ENCODE measurements around the gene SGPP2.
"Not testable (repeated sequence)": the region's sequence is repeated elsewhere in the genome, so short reads cannot be mapped to it uniquely, and the experiment has no call there.

The SGPP2 gene

DNA sequence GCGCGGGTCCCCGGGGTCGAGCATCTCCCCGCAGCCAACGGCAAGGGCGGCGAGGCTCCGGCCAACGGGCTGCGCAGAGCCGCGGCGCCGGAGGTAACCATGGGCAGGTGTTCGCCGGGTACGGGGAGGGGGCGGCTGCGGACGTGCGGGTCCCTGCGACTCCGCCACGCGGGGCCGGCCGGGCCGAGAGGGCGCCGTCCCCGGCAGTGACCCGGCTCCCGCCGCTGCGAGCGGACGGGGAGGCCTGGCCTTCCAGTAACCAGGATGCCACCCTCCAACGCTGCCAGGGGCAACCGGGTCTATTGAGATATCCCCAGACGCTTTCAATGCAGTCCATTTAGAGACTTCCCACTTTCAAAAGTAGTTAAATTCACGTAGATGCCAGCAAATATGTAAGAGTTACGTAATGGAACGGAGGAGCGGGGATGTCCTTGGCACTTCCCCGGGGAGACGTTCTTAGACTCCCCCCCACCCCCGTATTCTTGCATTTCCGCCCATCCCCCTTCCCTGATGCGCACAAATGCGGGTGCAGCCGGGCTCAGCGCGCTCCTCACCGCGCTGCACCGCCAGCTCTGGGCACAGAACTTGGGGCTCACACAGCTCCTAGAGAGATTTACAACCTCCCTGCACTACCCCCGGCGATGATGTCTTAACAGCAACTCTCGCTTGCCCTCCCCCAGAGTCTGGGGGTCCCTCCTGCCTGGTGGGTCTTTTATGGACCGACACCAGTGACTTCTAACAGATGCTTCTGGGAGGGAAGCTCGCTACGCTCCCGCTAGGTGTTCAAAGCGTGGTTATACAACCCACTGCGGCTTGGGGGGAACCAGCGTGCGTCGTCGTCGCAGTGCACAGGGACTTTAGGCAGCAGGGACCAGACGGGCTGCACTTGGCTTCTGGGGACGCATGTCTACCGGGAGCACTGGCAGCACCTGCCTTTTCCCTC lies 657 bp downstream of the SGPP2 start:
- no peak for DNase-seq (ENCODE audit: low read depth in 2 of 2, low spot score in 1 of 2)

DNA sequence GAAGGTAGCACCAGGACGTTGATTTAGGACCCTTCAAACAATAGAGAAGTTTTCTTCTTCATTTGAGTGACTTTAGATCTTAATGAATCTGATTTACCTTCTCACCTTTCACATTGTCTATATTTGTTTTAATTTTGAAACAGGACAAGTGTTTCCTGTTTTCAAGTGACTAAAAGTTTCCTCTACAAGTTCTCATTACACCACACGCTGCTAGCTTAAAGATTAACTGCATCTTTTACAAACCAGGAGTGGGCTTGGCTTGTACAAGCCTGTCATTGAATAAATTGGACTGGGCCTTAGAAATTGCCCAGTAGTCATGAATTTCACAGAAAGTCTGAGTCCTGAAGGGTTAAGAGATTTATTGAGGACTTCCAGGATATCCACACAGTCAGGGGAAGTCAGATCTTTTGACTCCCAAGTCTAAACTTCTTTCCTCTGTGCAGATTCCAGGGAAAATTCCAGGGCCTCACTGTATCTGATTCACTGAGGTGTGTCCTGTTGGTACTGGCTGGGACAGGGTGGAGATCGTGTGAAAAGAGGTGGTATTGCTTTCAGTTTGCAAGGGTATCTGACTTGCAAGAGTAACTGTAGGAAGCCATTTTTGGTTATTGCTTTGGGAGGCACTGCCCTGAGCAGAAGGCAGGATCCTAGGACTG lies 3.4 kb downstream of the SGPP2 start:
- DNase-seq (ENCODE audit: low read depth in 2 of 2, low spot score in 1 of 2): no peak

DNA sequence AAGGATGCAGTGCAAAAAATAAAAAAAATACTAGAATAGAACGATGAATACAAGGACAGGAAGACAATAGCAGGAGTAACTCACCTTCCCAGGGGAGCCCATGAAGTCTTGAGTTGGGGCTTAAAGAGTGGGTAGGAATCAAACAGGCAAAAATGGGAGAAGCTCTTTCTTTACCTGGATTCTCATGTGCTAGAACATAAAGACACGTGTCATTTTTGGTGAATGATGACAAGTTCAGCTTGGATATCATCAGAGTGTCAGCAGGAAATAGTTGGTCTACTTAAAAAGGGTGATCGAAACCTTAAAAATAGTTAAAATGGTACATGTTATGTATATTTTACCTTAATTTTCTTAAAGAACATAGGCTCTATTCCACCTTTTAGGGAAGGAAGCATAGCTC lies 5.7 kb downstream of the SGPP2 start:
- DNase-seq (ENCODE audit: low read depth in 2 of 2, low spot score in 1 of 2): no peak

DNA sequence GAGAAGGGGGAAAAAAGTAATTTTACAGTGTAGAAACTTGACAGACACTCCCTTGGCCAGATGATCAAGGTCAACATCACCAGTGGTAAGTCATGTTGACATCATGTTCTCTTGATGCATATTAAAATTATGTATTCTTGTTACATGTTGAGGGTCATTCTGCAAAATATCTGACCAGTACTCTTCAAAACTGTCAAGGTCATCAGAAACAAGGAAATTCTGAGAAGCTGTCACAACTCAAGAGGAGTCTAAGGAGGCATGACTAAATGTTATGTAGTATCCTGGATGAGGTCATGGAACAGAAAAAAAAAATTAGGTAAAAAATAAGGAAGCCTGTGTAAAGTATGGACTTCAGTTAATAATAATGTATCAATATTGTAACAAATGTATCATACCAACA lies 6.3 kb downstream of the SGPP2 start:
- DNase-seq (ENCODE audit: low read depth in 2 of 2, low spot score in 1 of 2): no peak

DNA sequence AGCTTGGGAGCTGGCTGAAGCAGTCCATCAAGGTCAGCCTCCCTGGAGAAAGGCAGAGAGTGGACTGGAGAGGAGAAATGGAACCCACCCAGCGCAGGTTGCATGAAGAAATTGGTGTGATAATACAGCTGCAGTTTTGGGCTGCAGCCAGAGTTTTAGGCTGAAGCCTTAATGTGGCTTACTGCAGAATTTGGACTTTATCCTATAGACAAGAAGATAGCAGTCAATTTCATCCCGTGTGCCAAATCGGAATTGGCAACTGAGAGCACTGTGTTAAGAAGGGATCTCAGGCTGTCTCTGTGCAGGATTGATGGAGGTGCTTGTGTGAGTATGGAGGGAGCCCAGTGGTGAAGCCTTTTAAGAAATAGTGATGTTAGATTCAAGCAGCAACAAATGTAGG lies 7.5 kb downstream of the SGPP2 start:
- DNase-seq (ENCODE audit: low read depth in 2 of 2, low spot score in 1 of 2): no peak

DNA sequence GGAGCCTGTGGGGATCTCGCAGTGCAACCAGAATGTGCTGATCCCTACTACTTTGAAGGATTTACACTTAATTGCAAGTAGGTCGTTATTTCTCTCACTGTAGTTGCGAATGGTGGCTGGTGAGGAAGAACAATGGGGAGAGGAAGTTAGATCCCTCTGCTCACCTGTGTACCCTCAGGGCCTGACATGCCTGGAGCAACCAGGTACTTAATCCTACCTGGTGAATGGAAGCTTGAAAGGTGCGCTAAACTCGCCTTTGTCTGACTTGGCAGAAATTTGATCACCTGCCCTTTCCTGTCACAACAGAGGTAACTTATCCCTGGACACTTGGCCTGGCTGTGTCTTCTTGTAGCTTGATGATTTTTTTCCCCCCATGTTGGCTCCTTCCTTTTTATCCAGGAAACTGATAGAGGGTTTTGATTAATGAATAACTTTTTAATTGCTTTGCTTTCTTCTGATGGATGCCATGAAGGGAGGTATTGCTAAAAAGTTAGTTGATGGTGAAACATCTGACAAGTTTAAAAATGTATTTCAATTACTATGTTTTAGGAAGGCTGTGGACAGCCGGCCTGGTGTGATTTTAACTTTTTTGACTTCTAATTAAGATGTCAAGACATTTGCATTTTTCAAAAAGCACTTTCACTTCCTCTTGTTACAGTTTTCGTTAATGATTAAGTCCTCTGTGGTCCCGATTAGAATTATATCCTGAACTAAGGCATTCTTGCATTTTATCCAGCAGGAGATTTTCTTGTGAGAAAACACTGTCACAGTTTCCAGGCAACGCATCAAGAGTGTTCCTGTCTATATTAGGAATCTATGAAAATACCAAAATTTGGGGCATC lies 9.2 kb downstream of the SGPP2 start:
- no peak for DNase-seq (ENCODE audit: low read depth in 2 of 2, low spot score in 1 of 2)

DNA sequence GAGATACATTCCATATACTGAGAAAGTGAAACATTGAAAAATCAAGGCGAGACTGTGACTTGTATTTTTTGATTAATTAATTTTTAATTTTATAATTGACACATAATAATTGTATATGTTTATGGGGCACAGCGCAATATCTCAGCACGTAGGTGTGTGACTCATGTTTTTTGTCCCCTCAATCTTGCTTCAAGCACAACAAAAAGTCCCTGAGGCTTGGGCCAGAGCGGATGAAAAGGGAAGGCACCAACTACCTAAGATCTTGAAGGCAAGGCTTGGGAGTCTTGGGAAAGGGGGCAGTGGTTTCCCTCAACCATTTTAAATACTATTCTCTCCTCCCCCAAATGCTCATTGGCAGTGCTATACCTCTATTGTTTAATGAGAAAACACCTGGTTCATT lies 9.9 kb downstream of the SGPP2 start:
- no peak for DNase-seq (ENCODE audit: low read depth in 2 of 2, low spot score in 1 of 2)

DNA sequence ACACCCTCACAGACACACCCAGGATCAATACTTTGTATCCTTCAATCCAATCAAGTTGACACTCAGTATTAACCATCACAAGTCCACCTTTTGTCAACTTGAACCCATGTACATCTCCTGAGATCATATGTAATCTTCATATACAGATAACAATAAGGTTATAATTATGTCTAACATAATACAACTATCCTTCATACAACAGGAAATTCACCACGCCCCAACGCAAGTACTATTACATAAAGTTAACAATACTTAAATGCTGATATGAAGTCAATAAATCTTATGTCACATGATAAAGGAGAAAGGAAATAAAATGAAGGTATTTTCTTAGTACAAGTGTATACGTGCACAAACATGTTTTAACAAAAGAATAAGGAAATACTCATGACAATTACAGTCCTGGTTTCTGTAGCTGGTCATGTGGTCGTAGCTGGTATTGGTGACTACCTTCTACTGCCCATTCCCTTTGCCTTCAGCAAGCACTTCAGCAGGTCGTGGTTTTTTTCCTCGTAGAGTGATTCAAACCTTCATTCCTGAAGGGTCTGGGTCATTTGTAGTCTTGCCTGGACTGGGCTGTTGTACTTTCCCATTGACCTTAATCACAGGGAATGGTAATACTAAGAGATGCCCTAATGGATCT lies 11.2 kb downstream of the SGPP2 start:
- DNase-seq (ENCODE audit: low read depth in 2 of 2, low spot score in 1 of 2): not testable (repeated sequence)

DNA sequence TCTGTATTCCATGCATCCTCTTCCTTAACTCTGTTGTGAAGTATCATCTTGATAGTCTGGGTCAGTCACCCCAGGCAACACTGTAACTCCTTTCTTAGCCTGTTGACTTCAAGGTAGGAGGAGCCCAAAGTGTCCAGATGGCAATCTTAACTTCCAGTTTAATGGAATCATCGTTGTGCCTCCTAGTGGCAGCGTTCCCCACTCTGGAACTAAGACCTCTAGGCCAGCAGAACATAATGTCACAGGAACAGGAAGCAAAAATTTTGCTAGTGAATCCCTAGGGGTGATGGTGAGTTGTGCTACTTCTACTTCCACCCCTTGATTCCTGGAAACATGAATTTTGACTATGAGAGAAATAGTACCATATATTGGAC lies 11.7 kb downstream of the SGPP2 start:
- DNase-seq (ENCODE audit: low read depth in 2 of 2, low spot score in 1 of 2): no peak

DNA sequence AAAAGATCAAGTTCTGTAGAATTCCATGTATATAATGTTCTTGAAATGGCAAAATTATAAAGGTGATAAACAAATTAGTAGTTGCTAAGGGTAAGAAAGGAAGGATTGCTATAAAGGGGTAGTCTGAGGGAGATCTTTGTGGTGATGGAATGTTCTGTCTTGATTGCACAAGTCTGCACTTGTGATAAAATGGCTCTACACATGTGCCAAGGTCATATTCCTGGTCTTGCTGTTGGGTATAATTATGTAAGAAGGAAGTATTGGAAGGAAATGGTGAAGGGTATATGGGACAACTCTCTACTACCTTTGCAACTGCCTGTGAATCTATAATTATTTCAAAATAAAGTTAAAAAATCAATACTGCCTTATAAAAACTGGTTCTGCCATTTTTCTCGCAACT lies 15.3 kb downstream of the SGPP2 start:
- no peak for DNase-seq (ENCODE audit: low read depth in 2 of 2, low spot score in 1 of 2)

DNA sequence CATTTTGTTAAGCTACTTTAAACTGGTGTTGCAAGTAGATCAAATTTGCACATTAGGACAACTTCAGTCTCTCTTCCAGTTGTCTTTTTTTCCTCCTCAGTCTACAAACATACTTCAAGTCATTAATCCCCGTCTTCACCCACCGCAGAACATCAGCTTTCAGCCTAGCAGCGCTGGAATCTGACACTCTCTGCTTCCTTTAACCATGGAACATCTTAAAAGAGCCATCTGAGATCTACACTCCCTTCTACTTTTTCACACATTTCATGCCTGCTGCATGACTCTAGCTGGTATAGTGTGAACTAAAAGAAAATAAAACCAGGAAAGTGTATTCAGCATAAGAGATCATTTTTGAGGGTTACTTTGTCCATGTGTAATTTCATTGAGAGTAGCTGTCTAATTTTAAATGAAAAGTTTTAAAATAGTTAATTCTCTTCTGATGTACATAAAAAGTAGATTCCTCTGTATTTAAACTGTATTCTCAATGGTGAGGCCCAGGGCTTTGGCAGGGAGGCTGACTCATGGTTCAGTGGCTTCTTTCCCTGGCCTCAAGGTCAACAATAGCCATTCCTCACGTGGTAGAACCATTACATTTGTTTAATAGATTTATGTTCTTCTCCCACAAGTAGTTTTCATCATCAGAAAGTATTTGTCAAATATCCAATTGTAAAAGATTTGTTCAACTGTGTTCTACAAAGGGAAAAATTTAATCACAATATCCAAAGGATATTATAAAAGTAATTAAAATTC lies 16.5 kb downstream of the SGPP2 start:
- DNase-seq (ENCODE audit: low read depth in 2 of 2, low spot score in 1 of 2): no peak

DNA sequence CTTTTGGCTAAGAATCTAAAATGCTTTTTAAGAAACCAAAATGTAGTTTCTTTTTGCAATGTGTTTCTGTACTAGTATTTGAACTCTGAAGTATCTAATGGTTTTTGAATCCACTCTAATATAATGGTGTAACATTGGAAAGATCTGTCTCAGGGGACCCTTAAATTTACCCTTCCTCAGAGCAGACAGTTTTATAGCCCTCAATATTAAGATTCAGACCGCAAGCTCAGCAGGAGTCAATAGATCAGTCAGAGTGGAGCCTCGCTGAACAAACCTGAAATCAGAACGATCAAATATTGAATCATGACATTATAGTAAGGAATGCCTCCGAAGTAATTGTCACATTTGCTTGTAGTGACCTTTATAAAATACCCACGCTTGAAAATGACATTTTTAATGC lies 18.3 kb downstream of the SGPP2 start:
- DNase-seq (ENCODE audit: low read depth in 2 of 2, low spot score in 1 of 2): no peak

DNA sequence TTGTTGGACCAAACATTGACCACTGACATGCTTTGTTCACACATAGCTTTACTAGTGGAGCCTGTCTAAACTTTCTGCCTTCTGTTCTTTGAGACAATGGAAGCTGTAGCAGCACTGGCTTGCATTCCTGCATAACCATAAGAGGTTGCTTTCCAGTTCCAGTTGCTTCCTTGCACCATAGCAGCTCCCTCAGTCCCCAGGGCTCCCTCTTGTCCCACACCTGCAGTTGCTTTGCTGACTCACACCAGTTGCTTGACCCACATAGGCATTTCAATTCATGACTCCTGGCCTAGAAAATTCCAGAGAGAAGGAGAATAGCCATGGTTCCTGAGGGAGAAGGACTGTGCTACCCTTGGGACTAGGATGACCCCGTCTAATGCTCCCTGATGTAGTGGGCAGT lies 20.9 kb downstream of the SGPP2 start:
- no peak for DNase-seq (ENCODE audit: low read depth in 2 of 2, low spot score in 1 of 2)

DNA sequence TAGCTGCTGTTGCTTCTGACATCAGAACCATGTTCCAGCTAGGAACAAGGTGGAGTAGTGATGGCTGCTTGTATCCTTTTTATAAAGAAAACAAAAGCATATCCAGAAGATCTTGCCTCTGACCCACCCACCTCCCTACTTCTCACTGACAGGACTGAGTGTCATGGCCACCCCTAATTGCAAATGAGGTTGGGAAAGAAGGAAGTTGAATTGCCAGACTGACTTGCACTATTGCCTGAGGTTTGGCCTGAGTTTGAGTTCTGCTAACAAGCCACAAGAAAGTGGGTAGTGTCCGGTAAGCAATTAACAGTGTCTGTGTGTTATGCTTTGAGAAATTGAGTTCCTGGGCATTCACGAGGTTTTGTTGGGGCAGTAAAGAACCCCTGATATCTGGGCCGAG lies 22.8 kb downstream of the SGPP2 start:
- no peak for DNase-seq (ENCODE audit: low read depth in 2 of 2, low spot score in 1 of 2)

DNA sequence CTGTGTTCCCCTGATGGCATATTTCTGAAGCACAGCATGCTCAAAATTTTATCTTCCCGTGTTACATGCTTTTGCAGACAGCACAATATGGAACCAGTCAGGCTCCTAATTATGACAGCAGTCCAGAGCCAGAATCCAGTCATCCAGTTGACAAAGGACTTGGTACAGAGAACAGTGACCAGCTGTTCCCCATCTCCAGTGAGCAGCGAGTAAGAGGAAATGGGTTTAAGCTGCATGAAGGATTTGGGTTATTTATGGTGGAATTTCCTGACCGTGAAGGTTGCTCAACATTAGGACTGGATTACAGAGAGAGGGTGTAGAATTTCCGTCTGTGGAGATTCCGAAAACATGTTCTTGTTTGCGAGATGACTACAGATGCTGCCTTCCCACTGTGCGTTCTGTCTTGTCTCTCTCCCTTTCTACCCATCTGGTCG lies 24.4 kb downstream of the SGPP2 start:
- no peak for DNase-seq (ENCODE audit: low read depth in 2 of 2, low spot score in 1 of 2)

DNA sequence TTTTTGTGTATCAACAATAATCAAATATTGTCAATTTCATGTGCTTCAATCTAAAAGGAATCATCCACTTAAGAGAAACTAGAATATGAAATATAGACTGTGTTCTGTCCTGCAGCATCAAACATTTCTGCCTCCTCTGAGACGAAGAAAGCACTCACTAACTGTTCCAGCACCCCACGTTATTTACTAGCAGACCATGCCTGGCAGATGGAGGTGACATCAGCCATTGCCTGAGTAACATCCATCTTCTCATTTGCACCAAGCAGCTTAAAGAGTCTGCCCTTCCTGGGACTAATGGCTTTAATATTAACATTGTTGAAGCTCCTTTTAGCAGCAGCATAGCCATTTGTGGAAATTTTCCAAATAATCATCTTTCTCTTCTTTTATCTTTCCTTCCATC lies 25.7 kb downstream of the SGPP2 start:
- DNase-seq (ENCODE audit: low read depth in 2 of 2, low spot score in 1 of 2): no peak

DNA sequence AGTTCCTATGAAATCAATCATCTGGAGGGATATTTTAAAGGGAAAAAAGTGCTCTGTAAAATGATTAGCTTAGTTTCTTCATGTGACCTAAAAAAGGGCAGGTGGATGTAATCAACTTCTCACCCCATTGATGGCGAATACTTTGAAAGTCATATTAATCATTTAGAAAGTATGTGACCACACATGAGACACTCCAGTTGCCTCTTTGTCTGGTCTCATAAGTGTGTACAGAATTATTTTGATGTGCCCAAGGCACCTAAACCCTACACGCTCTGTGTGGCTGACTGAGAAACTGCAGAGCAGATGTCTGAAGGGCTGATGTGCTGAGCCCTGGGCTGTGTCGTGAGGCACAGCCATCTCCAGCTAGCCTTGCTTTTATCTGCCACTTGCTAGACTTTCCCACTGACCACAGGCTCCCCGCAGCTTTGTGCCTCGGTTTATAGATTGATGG lies 26.9 kb downstream of the SGPP2 start:
- DNase-seq (ENCODE audit: low read depth in 2 of 2, low spot score in 1 of 2): no peak

DNA sequence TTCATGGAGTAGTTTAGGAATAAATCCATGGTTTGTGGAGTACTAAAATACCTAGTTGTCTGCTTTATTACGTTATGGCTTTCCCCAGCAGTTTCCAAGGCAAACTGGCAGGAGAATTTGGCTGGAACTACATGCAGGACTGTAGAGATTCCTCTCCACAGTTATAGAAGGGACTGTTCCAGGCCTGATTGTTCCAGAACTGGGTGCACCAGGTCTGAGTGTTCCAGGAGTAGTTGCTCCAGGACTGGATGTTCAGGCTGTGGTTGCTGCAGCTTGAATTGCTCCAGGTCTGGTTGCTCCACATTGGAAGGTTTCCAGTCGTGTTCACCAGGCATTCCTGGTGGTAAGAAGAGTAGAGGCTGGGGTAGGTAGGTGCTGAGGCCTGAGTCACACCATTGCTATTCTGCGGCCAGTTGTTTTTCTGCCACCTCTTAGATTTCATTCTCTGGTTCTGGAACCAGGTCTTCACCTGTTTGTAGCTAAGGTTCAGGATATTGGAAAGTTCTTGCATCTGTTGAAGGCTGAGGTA lies 28.1 kb downstream of the SGPP2 start:
- no peak for DNase-seq (ENCODE audit: low read depth in 2 of 2, low spot score in 1 of 2)

DNA sequence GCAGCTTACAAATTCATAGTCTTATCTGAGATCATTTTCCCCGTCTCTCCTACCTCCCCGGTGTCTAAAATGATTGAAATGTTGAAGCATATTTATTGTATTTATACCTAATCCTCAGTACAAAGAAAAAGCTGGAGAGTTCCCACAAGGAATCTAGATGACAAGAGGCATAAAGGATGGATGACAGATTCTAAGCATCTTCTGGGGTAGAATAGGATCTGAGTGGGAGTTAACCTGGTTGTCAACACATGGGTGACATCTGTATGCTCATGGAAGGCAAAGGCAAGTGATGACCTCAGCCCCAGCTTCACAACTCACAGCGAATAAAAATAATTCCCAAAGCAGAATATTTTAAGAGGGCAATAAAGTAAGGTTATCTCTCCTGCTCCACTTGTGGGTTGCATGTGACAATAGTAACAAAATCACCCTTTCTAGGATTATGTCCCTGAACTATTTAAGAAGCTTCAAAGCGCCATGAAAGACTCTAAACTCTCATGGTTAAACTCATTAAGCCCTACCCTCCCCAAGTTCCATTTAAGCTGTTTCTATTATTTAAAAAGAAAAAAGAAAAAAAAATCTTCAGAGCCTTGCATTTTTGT lies 32.2 kb downstream of the SGPP2 start:
- no peak for DNase-seq (ENCODE audit: low read depth in 2 of 2, low spot score in 1 of 2)

DNA sequence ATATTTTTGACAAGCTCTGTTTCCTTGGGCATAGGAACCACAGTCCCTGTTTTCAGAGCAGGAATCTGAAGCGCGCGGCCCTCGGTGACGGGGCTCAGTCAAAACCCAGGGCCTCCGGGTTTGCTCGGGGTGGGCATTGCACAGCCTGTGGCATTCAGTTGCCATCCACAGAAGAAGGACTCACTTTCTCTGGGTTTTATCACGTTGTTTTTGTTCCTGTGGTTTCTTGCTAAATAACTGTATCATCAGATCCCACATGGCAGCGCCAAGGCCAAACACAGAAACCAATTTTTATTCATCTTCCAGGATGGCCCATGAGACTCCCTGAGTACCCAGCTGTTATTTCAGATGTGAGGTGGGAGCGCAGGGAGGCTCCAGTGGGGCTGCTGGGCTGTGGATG lies 35.6 kb downstream of the SGPP2 start:
- DNase-seq (ENCODE audit: low read depth in 2 of 2, low spot score in 1 of 2): no peak

Data from stimulated activated CD8-positive, alpha-beta memory T cell treated with anti-CD3 and anti-CD28 coated beads, Interleukin-4, amount 100 ng/mL, for 1 hour (primary cell).